WTC11 (cell line): ENCODE data around the gene STK16. TPM values are rescaled to one million over a fixed set of nuclear protein-coding genes. Genes with fewer than 3 reads are reported as not detected.
A peak's percentile ranks its signal among the peaks of the same experiment; 100 is the strongest.

Source experiments
- CREM ChIP-seq: sonication (generic); formaldehyde crosslinking; IDR thresholded peaks from 2 replicates; pipeline ENCODE4 v1.8.1; 2022; ENCODE audit warnings: mild to moderate bottlenecking, missing genetic modification reagents, moderate library complexity
- GRHL2 ChIP-seq: fragments of 250-450 bp; sonication (Bioruptor Pico); IDR thresholded peaks from 2 replicates; pipeline ENCODE4 v1.8.0; 2022; ENCODE audit warnings: mild to moderate bottlenecking, moderate library complexity; ENCODE audit not compliant: insufficient replicate concordance, severe bottlenecking
- IRF2 ChIP-seq: sonication (generic); formaldehyde crosslinking; IDR thresholded peaks from 2 replicates; pipeline ENCODE4 v1.8.0; 2022; ENCODE audit warnings: low read depth, missing genetic modification reagents, borderline replicate concordance
- KAT7 ChIP-seq: sonication (generic); formaldehyde crosslinking; IDR thresholded peaks from 2 replicates; pipeline ENCODE4 v1.8.1; 2023; ENCODE audit warnings: missing genetic modification reagents, mild to moderate bottlenecking, borderline replicate concordance
- RELA ChIP-seq: sonication (generic); formaldehyde crosslinking; IDR thresholded peaks from 2 replicates; pipeline ENCODE4 v1.8.1; 2022; ENCODE audit warnings: missing genetic modification reagents, mild to moderate bottlenecking, borderline replicate concordance
- TP53 ChIP-seq: sonication (generic); formaldehyde crosslinking; IDR thresholded peaks from 2 replicates; pipeline ENCODE4 v1.8.1; 2023; ENCODE audit warnings: mild to moderate bottlenecking, missing genetic modification reagents
- ZNF121 ChIP-seq: sonication (generic); formaldehyde crosslinking; IDR thresholded peaks from 2 replicates; pipeline ENCODE4 v1.8.0; 2023; ENCODE audit warnings: missing genetic modification reagents
- total RNA-seq: library from RNA; stranded (reverse); gene quantifications from 3 replicates; pipeline ENCODE4 v1.2.3, GENCODE V29; 2021
- TF ChIP-seq, protein P1 (sequence below): sonication (generic); formaldehyde crosslinking; conservative IDR thresholded peaks from 2 replicates; pipeline ENCODE4 v1.8.1; 2023; ENCODE audit warnings: mild to moderate bottlenecking, low read depth, missing genetic modification reagents, moderate library complexity
- TF ChIP-seq, protein P2 (sequence below): fragments of 250-450 bp; sonication (Bioruptor Pico); IDR thresholded peaks from 2 replicates; pipeline ENCODE4 v1.9.0; 2021; ENCODE audit warnings: mild to moderate bottlenecking
- TF ChIP-seq, protein P3 (sequence below): sonication (generic); formaldehyde crosslinking; IDR thresholded peaks from 2 replicates; pipeline ENCODE4 v1.8.1; 2023; ENCODE audit warnings: mild to moderate bottlenecking, missing genetic modification reagents, moderate library complexity
- TF ChIP-seq, protein P4 (sequence below): sonication (generic); formaldehyde crosslinking; IDR thresholded peaks from 2 replicates; pipeline ENCODE4 v1.8.1; 2022; ENCODE audit warnings: mild to moderate bottlenecking, moderate library complexity, missing genetic modification reagents
- TF ChIP-seq, protein P5 (sequence below): sonication (generic); formaldehyde crosslinking; IDR thresholded peaks from 2 replicates; pipeline ENCODE4 v1.8.1; 2023; ENCODE audit warnings: mild to moderate bottlenecking, missing genetic modification reagents
- TF ChIP-seq, protein P6 (sequence below): sonication (generic); formaldehyde crosslinking; IDR thresholded peaks from 2 replicates; pipeline ENCODE4 v1.8.0; 2022; ENCODE audit warnings: mild to moderate bottlenecking, missing genetic modification reagents
- TF ChIP-seq, protein P7 (sequence below): fragments of 250-450 bp; sonication (Bioruptor Pico); IDR thresholded peaks from 2 replicates; pipeline ENCODE4 v1.9.0; 2021; ENCODE audit warnings: moderate library complexity, mild to moderate bottlenecking, inconsistent platforms, borderline replicate concordance
- TF ChIP-seq, protein P8 (sequence below): sonication (generic); formaldehyde crosslinking; IDR thresholded peaks from 2 replicates; pipeline ENCODE4 v1.8.0; 2022; ENCODE audit warnings: mild to moderate bottlenecking, missing genetic modification reagents
- TF ChIP-seq, protein P9 (sequence below): sonication (generic); formaldehyde crosslinking; IDR thresholded peaks from 2 replicates; pipeline ENCODE4 v1.8.0; 2022; ENCODE audit warnings: missing genetic modification reagents

Gene STK16
- total RNA-seq, 1 experiment from 2014 or later = 27.5 TPM

DNA sequence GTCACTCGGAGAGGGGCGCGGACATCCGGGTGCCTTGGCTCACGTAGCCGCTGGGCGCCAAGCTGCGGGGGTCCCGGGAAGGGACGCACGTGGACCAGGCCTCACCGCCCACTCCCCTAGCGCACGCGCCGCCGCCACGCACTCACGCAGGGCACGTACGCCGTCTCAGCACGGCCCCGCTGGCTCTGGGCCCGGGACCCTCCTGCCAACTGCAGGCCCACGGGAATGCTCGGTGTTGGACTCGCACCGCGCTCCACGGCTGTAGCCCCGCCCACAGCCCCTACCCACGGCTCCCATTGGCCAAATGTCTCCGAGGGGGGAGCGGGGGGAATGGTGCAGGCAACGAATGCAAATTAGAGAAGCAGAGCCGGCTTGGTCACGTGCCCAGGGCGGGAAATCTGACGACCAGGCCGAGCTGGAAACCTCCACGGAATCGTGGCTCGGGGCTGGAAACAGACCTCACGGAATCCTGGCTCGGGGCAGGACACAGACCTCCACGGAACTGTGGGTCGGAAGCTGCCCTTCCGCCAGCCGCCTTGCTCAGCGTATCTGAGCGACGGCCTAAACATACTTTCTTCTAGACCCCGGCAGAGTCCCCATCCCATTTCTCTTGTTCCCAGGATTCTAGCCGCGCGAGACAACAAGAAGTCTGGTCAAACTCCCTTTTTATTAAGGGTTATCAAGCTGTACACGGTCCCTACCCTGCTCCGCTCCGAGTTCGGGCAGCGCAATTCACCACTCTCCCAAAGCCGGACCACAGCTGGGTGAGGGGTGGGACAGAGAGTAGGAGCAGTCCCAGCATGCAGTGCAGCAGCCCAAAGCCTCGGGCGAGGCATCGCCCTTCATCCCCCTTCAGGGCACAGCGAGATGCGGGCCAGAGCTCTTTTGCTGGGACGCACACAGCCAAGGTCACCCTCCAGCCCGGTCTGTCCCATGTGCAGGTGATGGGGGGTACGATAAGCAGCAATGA is 26.3 kb upstream of the STK16 start, which contains the start of gene ABCB6 (continued):
- TF ChIP-seq, protein P1, sequence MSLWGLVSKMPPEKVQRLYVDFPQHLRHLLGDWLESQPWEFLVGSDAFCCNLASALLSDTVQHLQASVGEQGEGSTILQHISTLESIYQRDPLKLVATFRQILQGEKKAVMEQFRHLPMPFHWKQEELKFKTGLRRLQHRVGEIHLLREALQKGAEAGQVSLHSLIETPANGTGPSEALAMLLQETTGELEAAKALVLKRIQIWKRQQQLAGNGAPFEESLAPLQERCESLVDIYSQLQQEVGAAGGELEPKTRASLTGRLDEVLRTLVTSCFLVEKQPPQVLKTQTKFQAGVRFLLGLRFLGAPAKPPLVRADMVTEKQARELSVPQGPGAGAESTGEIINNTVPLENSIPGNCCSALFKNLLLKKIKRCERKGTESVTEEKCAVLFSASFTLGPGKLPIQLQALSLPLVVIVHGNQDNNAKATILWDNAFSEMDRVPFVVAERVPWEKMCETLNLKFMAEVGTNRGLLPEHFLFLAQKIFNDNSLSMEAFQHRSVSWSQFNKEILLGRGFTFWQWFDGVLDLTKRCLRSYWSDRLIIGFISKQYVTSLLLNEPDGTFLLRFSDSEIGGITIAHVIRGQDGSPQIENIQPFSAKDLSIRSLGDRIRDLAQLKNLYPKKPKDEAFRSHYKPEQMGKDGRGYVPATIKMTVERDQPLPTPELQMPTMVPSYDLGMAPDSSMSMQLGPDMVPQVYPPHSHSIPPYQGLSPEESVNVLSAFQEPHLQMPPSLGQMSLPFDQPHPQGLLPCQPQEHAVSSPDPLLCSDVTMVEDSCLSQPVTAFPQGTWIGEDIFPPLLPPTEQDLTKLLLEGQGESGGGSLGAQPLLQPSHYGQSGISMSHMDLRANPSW (CRISPR knock-in tag) = no peak
- TF ChIP-seq ZNF121 (CRISPR knock-in tag) = no peak
- peak; percentile 50 for TF ChIP-seq TP53 (CRISPR knock-in tag)
- TF ChIP-seq, protein P2, sequence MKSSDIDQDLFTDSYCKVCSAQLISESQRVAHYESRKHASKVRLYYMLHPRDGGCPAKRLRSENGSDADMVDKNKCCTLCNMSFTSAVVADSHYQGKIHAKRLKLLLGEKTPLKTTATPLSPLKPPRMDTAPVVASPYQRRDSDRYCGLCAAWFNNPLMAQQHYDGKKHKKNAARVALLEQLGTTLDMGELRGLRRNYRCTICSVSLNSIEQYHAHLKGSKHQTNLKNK (CRISPR knock-in tag) = no peak
- TF ChIP-seq GRHL2 (CRISPR knock-in tag) = no peak
- TF ChIP-seq, protein P3, sequence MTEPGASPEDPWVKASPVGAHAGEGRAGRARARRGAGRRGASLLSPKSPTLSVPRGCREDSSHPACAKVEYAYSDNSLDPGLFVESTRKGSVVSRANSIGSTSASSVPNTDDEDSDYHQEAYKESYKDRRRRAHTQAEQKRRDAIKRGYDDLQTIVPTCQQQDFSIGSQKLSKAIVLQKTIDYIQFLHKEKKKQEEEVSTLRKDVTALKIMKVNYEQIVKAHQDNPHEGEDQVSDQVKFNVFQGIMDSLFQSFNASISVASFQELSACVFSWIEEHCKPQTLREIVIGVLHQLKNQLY (CRISPR knock-in tag) = no peak
- TF ChIP-seq, protein P4, sequence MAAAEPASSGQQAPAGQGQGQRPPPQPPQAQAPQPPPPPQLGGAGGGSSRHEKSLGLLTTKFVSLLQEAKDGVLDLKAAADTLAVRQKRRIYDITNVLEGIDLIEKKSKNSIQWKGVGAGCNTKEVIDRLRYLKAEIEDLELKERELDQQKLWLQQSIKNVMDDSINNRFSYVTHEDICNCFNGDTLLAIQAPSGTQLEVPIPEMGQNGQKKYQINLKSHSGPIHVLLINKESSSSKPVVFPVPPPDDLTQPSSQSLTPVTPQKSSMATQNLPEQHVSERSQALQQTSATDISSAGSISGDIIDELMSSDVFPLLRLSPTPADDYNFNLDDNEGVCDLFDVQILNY (CRISPR knock-in tag) = peak; percentile 91
- no peak for TF ChIP-seq IRF2 (CRISPR knock-in tag)
- TF ChIP-seq CREM = peak; percentile 43; the same call in 1 of the 2 replicates
- TF ChIP-seq, protein P5, sequence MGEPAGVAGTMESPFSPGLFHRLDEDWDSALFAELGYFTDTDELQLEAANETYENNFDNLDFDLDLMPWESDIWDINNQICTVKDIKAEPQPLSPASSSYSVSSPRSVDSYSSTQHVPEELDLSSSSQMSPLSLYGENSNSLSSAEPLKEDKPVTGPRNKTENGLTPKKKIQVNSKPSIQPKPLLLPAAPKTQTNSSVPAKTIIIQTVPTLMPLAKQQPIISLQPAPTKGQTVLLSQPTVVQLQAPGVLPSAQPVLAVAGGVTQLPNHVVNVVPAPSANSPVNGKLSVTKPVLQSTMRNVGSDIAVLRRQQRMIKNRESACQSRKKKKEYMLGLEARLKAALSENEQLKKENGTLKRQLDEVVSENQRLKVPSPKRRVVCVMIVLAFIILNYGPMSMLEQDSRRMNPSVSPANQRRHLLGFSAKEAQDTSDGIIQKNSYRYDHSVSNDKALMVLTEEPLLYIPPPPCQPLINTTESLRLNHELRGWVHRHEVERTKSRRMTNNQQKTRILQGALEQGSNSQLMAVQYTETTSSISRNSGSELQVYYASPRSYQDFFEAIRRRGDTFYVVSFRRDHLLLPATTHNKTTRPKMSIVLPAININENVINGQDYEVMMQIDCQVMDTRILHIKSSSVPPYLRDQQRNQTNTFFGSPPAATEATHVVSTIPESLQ = no peak
- no peak for TF ChIP-seq KAT7 (CRISPR knock-in tag)
- TF ChIP-seq, protein P6, sequence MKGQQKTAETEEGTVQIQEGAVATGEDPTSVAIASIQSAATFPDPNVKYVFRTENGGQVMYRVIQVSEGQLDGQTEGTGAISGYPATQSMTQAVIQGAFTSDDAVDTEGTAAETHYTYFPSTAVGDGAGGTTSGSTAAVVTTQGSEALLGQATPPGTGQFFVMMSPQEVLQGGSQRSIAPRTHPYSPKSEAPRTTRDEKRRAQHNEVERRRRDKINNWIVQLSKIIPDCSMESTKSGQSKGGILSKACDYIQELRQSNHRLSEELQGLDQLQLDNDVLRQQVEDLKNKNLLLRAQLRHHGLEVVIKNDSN (CRISPR knock-in tag) = peak; percentile 99
- TF ChIP-seq RELA (CRISPR knock-in tag) = peak; percentile 3; the same call in 1 of the 2 replicates
- TF ChIP-seq, protein P7, sequence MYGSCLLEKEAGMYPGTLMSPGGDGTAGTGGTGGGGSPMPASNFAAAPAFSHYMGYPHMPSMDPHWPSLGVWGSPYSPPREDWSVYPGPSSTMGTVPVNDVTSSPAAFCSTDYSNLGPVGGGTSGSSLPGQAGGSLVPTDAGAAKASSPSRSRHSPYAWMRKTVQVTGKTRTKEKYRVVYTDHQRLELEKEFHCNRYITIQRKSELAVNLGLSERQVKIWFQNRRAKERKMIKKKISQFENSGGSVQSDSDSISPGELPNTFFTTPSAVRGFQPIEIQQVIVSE = no peak
- TF ChIP-seq, protein P8, sequence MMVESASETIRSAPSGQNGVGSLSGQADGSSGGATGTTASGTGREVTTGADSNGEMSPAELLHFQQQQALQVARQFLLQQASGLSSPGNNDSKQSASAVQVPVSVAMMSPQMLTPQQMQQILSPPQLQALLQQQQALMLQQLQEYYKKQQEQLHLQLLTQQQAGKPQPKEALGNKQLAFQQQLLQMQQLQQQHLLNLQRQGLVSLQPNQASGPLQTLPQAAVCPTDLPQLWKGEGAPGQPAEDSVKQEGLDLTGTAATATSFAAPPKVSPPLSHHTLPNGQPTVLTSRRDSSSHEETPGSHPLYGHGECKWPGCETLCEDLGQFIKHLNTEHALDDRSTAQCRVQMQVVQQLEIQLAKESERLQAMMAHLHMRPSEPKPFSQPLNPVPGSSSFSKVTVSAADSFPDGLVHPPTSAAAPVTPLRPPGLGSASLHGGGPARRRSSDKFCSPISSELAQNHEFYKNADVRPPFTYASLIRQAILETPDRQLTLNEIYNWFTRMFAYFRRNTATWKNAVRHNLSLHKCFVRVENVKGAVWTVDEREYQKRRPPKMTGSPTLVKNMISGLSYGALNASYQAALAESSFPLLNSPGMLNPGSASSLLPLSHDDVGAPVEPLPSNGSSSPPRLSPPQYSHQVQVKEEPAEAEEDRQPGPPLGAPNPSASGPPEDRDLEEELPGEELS (CRISPR knock-in tag) = 0 out of 2 replicates have a peak, but pooled peaks have one; percentile 55
- TF ChIP-seq, protein P9, sequence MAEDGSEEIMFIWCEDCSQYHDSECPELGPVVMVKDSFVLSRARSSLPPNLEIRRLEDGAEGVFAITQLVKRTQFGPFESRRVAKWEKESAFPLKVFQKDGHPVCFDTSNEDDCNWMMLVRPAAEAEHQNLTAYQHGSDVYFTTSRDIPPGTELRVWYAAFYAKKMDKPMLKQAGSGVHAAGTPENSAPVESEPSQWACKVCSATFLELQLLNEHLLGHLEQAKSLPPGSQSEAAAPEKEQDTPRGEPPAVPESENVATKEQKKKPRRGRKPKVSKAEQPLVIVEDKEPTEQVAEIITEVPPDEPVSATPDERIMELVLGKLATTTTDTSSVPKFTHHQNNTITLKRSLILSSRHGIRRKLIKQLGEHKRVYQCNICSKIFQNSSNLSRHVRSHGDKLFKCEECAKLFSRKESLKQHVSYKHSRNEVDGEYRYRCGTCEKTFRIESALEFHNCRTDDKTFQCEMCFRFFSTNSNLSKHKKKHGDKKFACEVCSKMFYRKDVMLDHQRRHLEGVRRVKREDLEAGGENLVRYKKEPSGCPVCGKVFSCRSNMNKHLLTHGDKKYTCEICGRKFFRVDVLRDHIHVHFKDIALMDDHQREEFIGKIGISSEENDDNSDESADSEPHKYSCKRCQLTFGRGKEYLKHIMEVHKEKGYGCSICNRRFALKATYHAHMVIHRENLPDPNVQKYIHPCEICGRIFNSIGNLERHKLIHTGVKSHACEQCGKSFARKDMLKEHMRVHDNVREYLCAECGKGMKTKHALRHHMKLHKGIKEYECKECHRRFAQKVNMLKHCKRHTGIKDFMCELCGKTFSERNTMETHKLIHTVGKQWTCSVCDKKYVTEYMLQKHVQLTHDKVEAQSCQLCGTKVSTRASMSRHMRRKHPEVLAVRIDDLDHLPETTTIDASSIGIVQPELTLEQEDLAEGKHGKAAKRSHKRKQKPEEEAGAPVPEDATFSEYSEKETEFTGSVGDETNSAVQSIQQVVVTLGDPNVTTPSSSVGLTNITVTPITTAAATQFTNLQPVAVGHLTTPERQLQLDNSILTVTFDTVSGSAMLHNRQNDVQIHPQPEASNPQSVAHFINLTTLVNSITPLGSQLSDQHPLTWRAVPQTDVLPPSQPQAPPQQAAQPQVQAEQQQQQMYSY (CRISPR knock-in tag) = no peak
